Kidney (tissue), 14 donors: ENCODE results near the gene RPL36. TPM values are rescaled to one million over a fixed set of nuclear protein-coding genes. Genes with fewer than 3 reads are reported as not detected.

Experiments
- DNase-seq, 5 donors: peaks; one replicate each; pipeline ENCODE4 v3.0.0-alpha.2; 2013 to 2020
- FAIRE-seq: peaks from 2 replicates; lab custom pipeline; 2012; peaks lifted over from hg19 to GRCh38; lab: Jason Lieb, UNC
- H3K27ac ChIP-seq, 2 donors: one replicate each; pipeline ENCODE4 v1.7.0; 2013; ENCODE audit warnings: low read depth in 2 of 2, low read length in 2 of 2, inconsistent platforms in 1 of 2
- H3K27me3 ChIP-seq: one replicate; pipeline ENCODE4 v1.7.1; 2013; ENCODE audit warnings: low read length, inconsistent platforms; ENCODE audit not compliant: control insufficient read depth, insufficient read depth
- H3K36me3 ChIP-seq, 3 donors: one replicate each; pipeline versions ENCODE4 v1.7.0 to v1.7.1; 2013; ENCODE audit warnings: low read length in 3 of 3, control low read depth in 1 of 3, inconsistent platforms in 1 of 3; ENCODE audit not compliant: insufficient read depth in 3 of 3, control insufficient read depth in 2 of 3
- H3K4me1 ChIP-seq, 3 donors: one replicate each; pipeline versions ENCODE4 v1.7.0 to v1.7.1; 2013; ENCODE audit warnings: low read length in 3 of 3, inconsistent platforms in 1 of 3, low read depth in 1 of 3; ENCODE audit not compliant: control insufficient read depth in 2 of 3, insufficient read depth in 2 of 3
- H3K4me3 ChIP-seq, 3 donors: one replicate each; pipeline versions ENCODE4 v1.7.0 to v1.8.1; 2013; ENCODE audit warnings: low read length in 3 of 3, control low read depth in 1 of 3, inconsistent platforms in 1 of 3
- H3K9ac ChIP-seq, 3 donors: one replicate each; pipeline versions ENCODE4 v1.7.0 to v1.7.1; 2013; ENCODE audit warnings: low read length in 3 of 3, control low read depth in 1 of 3, inconsistent platforms in 1 of 3
- H3K9me3 ChIP-seq, 3 donors: one replicate each; pipeline versions ENCODE4 v1.7.0 to v1.7.1; 2013; ENCODE audit warnings: low read length in 3 of 3, control low read depth in 1 of 3, inconsistent platforms in 1 of 3; ENCODE audit not compliant: control insufficient read depth in 2 of 3, insufficient read depth in 1 of 3
- intact Hi-C: fragments of 100-400 bp; cut with DNase I; formaldehyde crosslinking; loops from one replicate; pipeline ENCODE4 v1.11.1; 2022
- polyA plus RNA-seq: library from polyadenylated mRNA; stranded (reverse); fragments of 350-450 nt; fragmentation: Illumina TruSeq; extraction: RNeasy Lipid Tissue Mini Kit (QIAGEN cat#74804); gene quantifications from one replicate; pipeline ENCODE4 v1.2.3, GENCODE V29; 2014; ENCODE audit warnings: low read depth, low replicate concordance; ENCODE audit not compliant: insufficient read depth
- total RNA-seq: library from RNA; stranded (reverse); fragmentation: NEBNext Ultra II Directional; extraction: Animal tissue kit (Norgen Biotek cat#: 25700); gene quantifications from one replicate; pipeline ENCODE4 v1.2.1, GENCODE V29; 2021
- TF ChIP-seq, protein P1 (sequence below): IDR thresholded peaks from 3 replicates; pipeline ENCODE4 v1.5.1; 2012; ENCODE audit warnings: mild to moderate bottlenecking, moderate library complexity, borderline replicate concordance; ENCODE audit not compliant: insufficient read depth; ENCODE audit errors: extremely low read depth
- donor health status: control.
- donor health status: control.
- donor health status: control.
- donor health status: control.
- donor health status: control.
- donor health status: DM: yes; HTN: yes; CAD: no.
- donor health status: Normal renal cell carcinoma (clear cell type).

The RPL36 gene
- total and polyA plus RNA-seq, 2 donors from 2014 or later, result 564 to 1,593 TPM

GRCh38 chr19:5707576-5708575, 17.8 kb downstream of the RPL36 start:
- peak in 1 of 5 donors; percentile 27 for DNase-seq

GRCh38 chr19:5711025-5711424, 20.9 kb downstream of the RPL36 start:
- Histone ChIP-seq H3K9me3 (no peaks in the 10 kb centered on the region), H3K4me3 (no peak overlapping the region), H3K4me1 (no peaks in the 10 kb centered on the region), H3K27ac (no peak overlapping the region), H3K9ac (no peak overlapping the region), H3K27me3 (no peaks in the 10 kb centered on the region), H3K36me3 (peaks cover 0 to 31% (median 10%) of the 10 kb centered on the region in 3 donors)
- no peak for FAIRE-seq
- no peak for DNase-seq
- TF ChIP-seq, protein P1, sequence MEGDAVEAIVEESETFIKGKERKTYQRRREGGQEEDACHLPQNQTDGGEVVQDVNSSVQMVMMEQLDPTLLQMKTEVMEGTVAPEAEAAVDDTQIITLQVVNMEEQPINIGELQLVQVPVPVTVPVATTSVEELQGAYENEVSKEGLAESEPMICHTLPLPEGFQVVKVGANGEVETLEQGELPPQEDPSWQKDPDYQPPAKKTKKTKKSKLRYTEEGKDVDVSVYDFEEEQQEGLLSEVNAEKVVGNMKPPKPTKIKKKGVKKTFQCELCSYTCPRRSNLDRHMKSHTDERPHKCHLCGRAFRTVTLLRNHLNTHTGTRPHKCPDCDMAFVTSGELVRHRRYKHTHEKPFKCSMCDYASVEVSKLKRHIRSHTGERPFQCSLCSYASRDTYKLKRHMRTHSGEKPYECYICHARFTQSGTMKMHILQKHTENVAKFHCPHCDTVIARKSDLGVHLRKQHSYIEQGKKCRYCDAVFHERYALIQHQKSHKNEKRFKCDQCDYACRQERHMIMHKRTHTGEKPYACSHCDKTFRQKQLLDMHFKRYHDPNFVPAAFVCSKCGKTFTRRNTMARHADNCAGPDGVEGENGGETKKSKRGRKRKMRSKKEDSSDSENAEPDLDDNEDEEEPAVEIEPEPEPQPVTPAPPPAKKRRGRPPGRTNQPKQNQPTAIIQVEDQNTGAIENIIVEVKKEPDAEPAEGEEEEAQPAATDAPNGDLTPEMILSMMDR, result no peak
- intact Hi-C loops, result no loop called here

More at GRCh38 chr19:5707576-5708575, 17.8 kb downstream of the RPL36 start:
- Histone ChIP-seq H3K4me3 (no peak overlapping the region), H3K27me3 (no peaks in the 10 kb centered on the region), H3K36me3 (peaks cover 0 to 31% (median 21%) of the 10 kb centered on the region in 3 donors), H3K4me1 (no peaks in the 10 kb centered on the region), H3K9ac (no peak overlapping the region), H3K27ac (no peak overlapping the region), H3K9me3 (no peaks in the 10 kb centered on the region)
- TF ChIP-seq, protein P1, result no peak
- intact Hi-C loops, result no loop called here
- no peak for FAIRE-seq

- Histone ChIP-seq H3K4me3 (no peak overlapping the region), H3K27me3 (no peaks in the 10 kb centered on the region), H3K9me3 (no peaks in the 10 kb centered on the region), H3K9ac (no peak overlapping the region), H3K36me3 (peaks cover 0 to 31% (median 7%) of the 10 kb centered on the region in 3 donors), H3K27ac (no peak overlapping the region), H3K4me1 (no peaks in the 10 kb centered on the region)
- no peak for FAIRE-seq
- DNase-seq, result no peak
- TF ChIP-seq, protein P1, result no peak
- intact Hi-C loops, result no loop called here
These were observed 21.6 kb downstream of the RPL36 start for GRCh38 chr19:5711713-5712161.
